Mesendoderm (in vitro differentiated cells): ENCODE results near the gene FAM200C.
"Not testable (repeated sequence)": the region's sequence is repeated elsewhere in the genome, so short reads cannot be mapped to it uniquely, and the experiment has no call there.

Experiments used
- DNase-seq: peaks from one replicate; pipeline ENCODE4 v3.0.0; 2013
- H2AK5ac ChIP-seq: 2 replicates; pipeline ENCODE4 v1.6.1; 2013; ENCODE audit warnings: low read length, inconsistent platforms
- H2BK120ac ChIP-seq: 2 replicates; pipeline ENCODE4 v1.6.1; 2013; ENCODE audit warnings: low read depth, mild to moderate bottlenecking, low read length, moderate library complexity, mixed read lengths
- H2BK15ac ChIP-seq: replicated peaks from 2 replicates; pipeline ENCODE4 v1.6.1; 2013; ENCODE audit warnings: low read depth, mild to moderate bottlenecking, moderate library complexity
- H2BK5ac ChIP-seq: 2 replicates; pipeline ENCODE4 v1.6.1; 2013; ENCODE audit warnings: low read length, inconsistent platforms
- H3K18ac ChIP-seq: 2 replicates; pipeline ENCODE4 v1.6.1; 2013; ENCODE audit warnings: mild to moderate bottlenecking, low read length, mixed read lengths
- H3K23ac ChIP-seq: one replicate; pipeline ENCODE4 v1.6.1; 2013; ENCODE audit warnings: low read length
- H3K27ac ChIP-seq: 2 replicates; pipeline ENCODE4 v1.5.1; 2013; ENCODE audit warnings: low read depth, mild to moderate bottlenecking, inconsistent platforms, low read length, moderate library complexity
- H3K27me3 ChIP-seq: 2 replicates; pipeline ENCODE4 v1.6.1; 2013; ENCODE audit warnings: low read length, control low read depth, mild to moderate bottlenecking, inconsistent platforms; ENCODE audit not compliant: insufficient read depth, poor library complexity
- H3K36me3 ChIP-seq: 2 replicates; pipeline ENCODE4 v1.6.1; 2013; ENCODE audit warnings: low read length, inconsistent platforms; ENCODE audit not compliant: control insufficient read depth, insufficient read depth
- H3K4ac ChIP-seq: one replicate; pipeline ENCODE4 v1.6.1; 2013; ENCODE audit warnings: low read depth, mild to moderate bottlenecking, low read length, moderate library complexity
- H3K4me1 ChIP-seq: 2 replicates; pipeline ENCODE4 v1.6.1; 2013; ENCODE audit warnings: low read depth, low read length, inconsistent platforms; ENCODE audit not compliant: control insufficient read depth
- H3K4me2 ChIP-seq: 2 replicates; pipeline ENCODE4 v1.6.1; 2013; ENCODE audit warnings: low read length
- H3K4me3 ChIP-seq: 2 replicates; pipeline ENCODE4 v1.5.1; 2013; ENCODE audit warnings: mild to moderate bottlenecking, low read length
- H3K56ac ChIP-seq: one replicate; pipeline ENCODE4 v1.6.1; 2013; ENCODE audit warnings: low read length
- H3K79me1 ChIP-seq: 2 replicates; pipeline ENCODE4 v1.6.1; 2013; ENCODE audit warnings: low read length, inconsistent platforms
- H3K79me2 ChIP-seq: 2 replicates; pipeline ENCODE4 v1.6.1; 2013; ENCODE audit warnings: mild to moderate bottlenecking, low read length; ENCODE audit not compliant: control insufficient read depth, insufficient read depth
- H3K9ac ChIP-seq: 2 replicates; pipeline ENCODE4 v1.6.1; 2013; ENCODE audit warnings: low read length, inconsistent platforms
- H4K5ac ChIP-seq: one replicate; pipeline ENCODE4 v1.6.1; 2013; ENCODE audit warnings: low read length
- H4K8ac ChIP-seq: one replicate; pipeline ENCODE4 v1.6.1; 2013; ENCODE audit warnings: low read depth, mild to moderate bottlenecking, control low read depth, low read length, moderate library complexity
- WGBS: extraction: QIAGEN DNeasy Blood & Tissue Kit; methylation state at CpG from one replicate; pipeline ENCODE4 v1.1.7; 2013; ENCODE audit warnings: low lambda C conversion rate, missing lambda C conversion rate; ENCODE audit not compliant: insufficient coverage; ENCODE audit errors: extremely low coverage; 5-methylcytosine and 5-hydroxymethylcytosine counted together

The FAM200C gene

DNA sequence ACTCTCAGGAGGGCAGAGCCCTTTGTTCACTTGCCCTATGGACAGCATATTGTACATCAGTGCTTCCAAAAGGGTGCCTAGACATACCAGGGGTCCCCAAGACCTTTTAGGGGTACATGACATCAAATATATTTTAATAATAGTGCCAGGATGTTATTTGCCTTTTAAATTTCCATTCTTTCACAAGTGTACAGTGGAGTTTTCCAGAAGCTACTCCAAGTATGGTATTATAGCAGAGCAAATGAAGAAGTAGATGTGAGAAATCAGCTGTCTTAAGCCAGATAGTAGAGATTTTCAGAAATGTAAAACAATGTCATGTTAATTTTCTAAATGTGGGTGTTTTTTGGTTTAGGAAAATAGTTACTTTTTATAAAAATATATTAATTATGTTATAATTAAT, 37.4 kb upstream of the FAM200C start:
- no peak overlapping the region for H2BK15ac ChIP-seq
- no peak overlapping the region for H3K23ac ChIP-seq
- no peak overlapping the region for H2AK5ac ChIP-seq
- no peaks in the 10 kb centered on the region for H3K4me1 ChIP-seq
- DNase-seq, result no peak
- H3K79me1 ChIP-seq, result no peaks in the 10 kb centered on the region
- no peak overlapping the region for H3K27ac ChIP-seq
- no peaks in the 10 kb centered on the region for H3K27me3 ChIP-seq
- no peaks in the 10 kb centered on the region for H3K36me3 ChIP-seq
- H3K79me2 ChIP-seq, result no peaks in the 10 kb centered on the region
- no peak overlapping the region for H2BK5ac ChIP-seq
- no peak overlapping the region for H3K4me3 ChIP-seq
- H4K8ac ChIP-seq, result no peak overlapping the region
- no peak overlapping the region for H3K18ac ChIP-seq
- no peak overlapping the region for H3K4ac ChIP-seq
- no peak overlapping the region for H3K56ac ChIP-seq
- H2BK120ac ChIP-seq, result no peak overlapping the region
- H3K4me2 ChIP-seq, result no peak overlapping the region
- no peak overlapping the region for H3K9ac ChIP-seq
- H4K5ac ChIP-seq, result no peak overlapping the region

DNA sequence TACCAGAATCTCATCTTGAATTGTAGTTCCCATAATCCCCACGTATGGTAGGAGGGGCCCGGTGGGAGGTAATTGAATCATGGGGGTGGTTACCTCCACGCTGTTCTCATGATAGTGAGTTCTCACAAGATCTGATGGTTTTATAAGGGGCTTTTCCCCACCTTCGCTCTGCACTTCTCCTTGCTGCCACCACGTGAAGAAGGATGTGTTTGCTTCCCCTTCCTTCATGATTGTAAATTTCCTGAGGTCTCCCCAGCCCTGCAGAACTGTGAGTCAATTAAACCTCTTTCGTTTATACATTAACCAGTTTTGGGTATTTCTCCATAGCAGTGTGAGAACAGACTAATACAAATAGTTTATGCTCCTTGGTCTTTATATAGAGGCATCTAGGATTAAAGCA, 36.8 kb upstream of the FAM200C start:
- no CpG with 5 or more reads among the region's 6 CpGs for WGBS
- not testable (repeated sequence) for H3K23ac ChIP-seq, H3K4me3 ChIP-seq, H3K4ac ChIP-seq, H3K56ac ChIP-seq, H2BK15ac ChIP-seq, H3K79me1 ChIP-seq, H3K36me3 ChIP-seq, H3K27ac ChIP-seq, DNase-seq, H3K9ac ChIP-seq, H3K79me2 ChIP-seq, H2BK5ac ChIP-seq, H3K27me3 ChIP-seq, H4K5ac ChIP-seq, H3K18ac ChIP-seq, H3K4me1 ChIP-seq, H2BK120ac ChIP-seq, H4K8ac ChIP-seq, H2AK5ac ChIP-seq, H3K4me2 ChIP-seq

DNA sequence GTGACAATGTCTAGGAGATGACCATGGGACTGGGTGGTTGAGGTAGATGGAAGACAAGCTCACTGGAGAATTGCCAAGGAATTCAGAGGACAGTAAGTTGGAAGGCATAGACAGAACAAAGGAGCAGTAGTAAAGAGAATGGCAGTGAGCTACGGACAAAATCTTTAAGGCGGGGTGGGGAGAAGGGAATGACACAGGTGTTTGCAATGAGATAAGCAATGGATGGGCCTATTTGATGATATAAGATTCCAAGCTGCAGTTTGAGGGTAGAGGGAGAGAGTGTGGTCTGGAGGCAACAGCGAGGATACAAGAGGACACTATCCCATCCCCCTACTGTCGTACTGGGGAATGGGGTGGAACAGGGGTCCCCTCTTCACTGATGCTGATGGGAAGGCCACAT, 36.2 kb upstream of the FAM200C start:
- Histone ChIP-seq H4K8ac (no peak overlapping the region), H3K18ac (no peak overlapping the region), H2BK5ac (no peak overlapping the region), H3K79me1 (no peaks in the 10 kb centered on the region), H3K36me3 (no peaks in the 10 kb centered on the region), H3K4me1 (no peaks in the 10 kb centered on the region), H3K23ac (no peak overlapping the region), H2BK120ac (no peak overlapping the region), H3K56ac (no peak overlapping the region), H3K27me3 (no peaks in the 10 kb centered on the region), H3K9ac (no peak overlapping the region), H3K27ac (no peak overlapping the region), H3K4ac (no peak overlapping the region), H3K4me2 (no peak overlapping the region), H2BK15ac (no peak overlapping the region), H3K79me2 (no peaks in the 10 kb centered on the region), H2AK5ac (no peak overlapping the region), H4K5ac (no peak overlapping the region), H3K4me3 (no peak overlapping the region)
- no CpG with 5 or more reads among the region's 4 CpGs for WGBS
- no peak for DNase-seq

DNA sequence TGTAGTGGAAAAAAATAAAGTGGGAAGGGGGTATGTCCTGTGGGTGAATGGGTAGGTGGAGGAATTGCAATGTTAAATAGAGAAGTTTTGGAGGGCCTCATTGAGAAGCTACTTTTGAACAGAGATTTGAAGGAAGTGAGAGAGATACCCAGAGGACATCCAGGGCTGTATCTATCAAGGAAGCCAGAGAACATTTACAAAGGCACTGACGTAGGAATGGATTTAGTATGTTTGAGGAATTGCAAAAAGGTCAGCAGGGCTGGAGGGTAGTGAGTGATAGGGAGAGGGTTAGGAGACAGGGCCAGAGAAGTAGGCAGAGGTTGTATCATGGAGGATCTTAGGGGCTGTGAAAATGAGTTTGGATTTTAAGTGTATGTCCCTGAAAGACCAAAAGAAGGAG, 35.7 kb upstream of the FAM200C start:
- no peaks in the 10 kb centered on the region for H3K4me1 ChIP-seq
- no peaks in the 10 kb centered on the region for H3K36me3 ChIP-seq
- no peak overlapping the region for H3K23ac ChIP-seq
- no peak overlapping the region for H4K8ac ChIP-seq
- H3K27ac ChIP-seq, result no peak overlapping the region
- H2BK120ac ChIP-seq, result no peak overlapping the region
- H3K18ac ChIP-seq, result no peak overlapping the region
- no peak overlapping the region for H4K5ac ChIP-seq
- no peak overlapping the region for H2BK15ac ChIP-seq
- H3K79me2 ChIP-seq, result no peaks in the 10 kb centered on the region
- H2BK5ac ChIP-seq, result no peak overlapping the region
- H3K9ac ChIP-seq, result no peak overlapping the region
- H3K27me3 ChIP-seq, result no peaks in the 10 kb centered on the region
- H3K4me3 ChIP-seq, result no peak overlapping the region
- H3K4ac ChIP-seq, result no peak overlapping the region
- no peak for DNase-seq
- H3K56ac ChIP-seq, result no peak overlapping the region
- H2AK5ac ChIP-seq, result no peak overlapping the region
- no peak overlapping the region for H3K4me2 ChIP-seq
- no peaks in the 10 kb centered on the region for H3K79me1 ChIP-seq
- no CpG with 5 or more reads among the region's 1 CpG for WGBS

DNA sequence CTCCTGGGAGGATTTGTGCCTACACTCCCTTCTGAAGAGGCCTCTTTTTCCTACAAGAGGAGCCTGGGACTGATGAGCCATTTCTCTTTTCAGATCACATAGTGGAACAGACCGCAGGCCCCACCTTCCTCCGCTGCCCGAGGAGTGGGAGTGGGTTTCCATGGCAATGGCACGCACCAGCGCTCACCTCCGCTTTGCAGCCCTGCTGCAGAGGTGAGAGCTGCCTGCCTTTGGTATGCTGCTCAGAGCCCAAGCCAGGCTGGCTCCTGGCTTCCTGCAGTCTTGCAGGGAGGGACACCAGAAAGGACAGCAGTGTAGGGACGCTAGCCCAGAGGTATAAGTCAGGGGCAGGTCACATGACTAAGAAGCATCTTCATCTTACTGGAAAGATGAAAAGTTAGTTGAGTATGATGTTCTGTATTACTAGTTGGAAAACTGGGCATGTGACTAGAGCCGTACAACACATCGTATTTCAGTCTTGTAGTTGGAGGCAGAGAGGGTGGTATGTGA, 34.2 kb upstream of the FAM200C start:
- H4K5ac ChIP-seq, result no peak overlapping the region
- H3K4me2 ChIP-seq, result no peak overlapping the region
- no peak overlapping the region for H2AK5ac ChIP-seq
- no peak overlapping the region for H4K8ac ChIP-seq
- no peak overlapping the region for H3K23ac ChIP-seq
- WGBS, result no CpG with 5 or more reads among the region's 9 CpGs
- no peak overlapping the region for H3K4me3 ChIP-seq
- no peaks in the 10 kb centered on the region for H3K27me3 ChIP-seq
- no peak overlapping the region for H3K56ac ChIP-seq
- no peak overlapping the region for H3K18ac ChIP-seq
- H3K27ac ChIP-seq, result no peak overlapping the region
- DNase-seq, result peak; percentile 67
- no peak overlapping the region for H3K9ac ChIP-seq
- H2BK15ac ChIP-seq, result no peak overlapping the region
- H3K79me1 ChIP-seq, result no peaks in the 10 kb centered on the region
- H3K79me2 ChIP-seq, result no peaks in the 10 kb centered on the region
- H3K36me3 ChIP-seq, result no peaks in the 10 kb centered on the region
- no peak overlapping the region for H3K4ac ChIP-seq
- H3K4me1 ChIP-seq, result no peaks in the 10 kb centered on the region
- H2BK5ac ChIP-seq, result no peak overlapping the region
- H2BK120ac ChIP-seq, result no peak overlapping the region

DNA sequence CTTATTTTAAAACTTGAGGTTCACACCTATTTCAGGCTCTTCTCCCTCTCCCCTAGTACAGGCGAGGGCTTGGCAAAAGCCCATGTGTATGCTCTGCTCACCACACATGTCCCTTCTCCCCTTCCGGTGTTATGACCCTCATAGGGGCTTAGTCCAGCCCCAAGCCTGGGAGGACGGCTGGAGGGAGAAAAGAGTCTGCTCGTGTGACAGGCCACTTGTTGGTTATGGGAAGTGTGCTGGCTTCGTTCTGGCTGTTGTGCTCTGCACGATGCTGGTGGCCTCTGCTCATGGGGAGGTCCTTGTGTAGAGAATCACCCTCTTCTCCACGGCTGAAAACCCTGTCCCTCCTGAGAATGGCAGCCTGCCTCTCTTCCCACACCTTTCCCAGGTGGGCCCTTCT, 32.9 kb upstream of the FAM200C start:
- DNase-seq, result no peak
- Histone ChIP-seq H2AK5ac (no peak overlapping the region), H3K9ac (no peak overlapping the region), H2BK120ac (no peak overlapping the region), H3K23ac (no peak overlapping the region), H3K18ac (no peak overlapping the region), H3K56ac (no peak overlapping the region), H4K8ac (no peak overlapping the region), H3K36me3 (no peaks in the 10 kb centered on the region), H3K79me1 (no peaks in the 10 kb centered on the region), H3K27ac (no peak overlapping the region), H3K4me3 (no peak overlapping the region), H3K4ac (no peak overlapping the region), H3K79me2 (no peaks in the 10 kb centered on the region), H3K27me3 (no peaks in the 10 kb centered on the region), H2BK5ac (no peak overlapping the region), H3K4me1 (no peaks in the 10 kb centered on the region), H2BK15ac (no peak overlapping the region), H3K4me2 (no peak overlapping the region), H4K5ac (no peak overlapping the region)
- no CpG with 5 or more reads among the region's 7 CpGs for WGBS
